NCI-H187 (cell line): Measurements from ENCODE around the gene PAFAH1B1.
"Not testable (repeated sequence)": the region's sequence is repeated elsewhere in the genome, so short reads cannot be mapped to it uniquely, and the experiment has no call there.

Experiments
- DNase-seq, 2 experiments: peaks; one replicate each; lab custom pipeline; 2025; lab: John Stamatoyannopoulos, UW

PAFAH1B1 gene

GRCh38 chr17:2689411-2690164 lies 96.1 kb downstream of the PAFAH1B1 start:
- DNase-seq: peak in 1 of 2 experiments; percentile 49

- DNase-seq: no peak
These were observed 97.0 kb downstream of the PAFAH1B1 start for GRCh38 chr17:2690165-2691068.

DNA sequence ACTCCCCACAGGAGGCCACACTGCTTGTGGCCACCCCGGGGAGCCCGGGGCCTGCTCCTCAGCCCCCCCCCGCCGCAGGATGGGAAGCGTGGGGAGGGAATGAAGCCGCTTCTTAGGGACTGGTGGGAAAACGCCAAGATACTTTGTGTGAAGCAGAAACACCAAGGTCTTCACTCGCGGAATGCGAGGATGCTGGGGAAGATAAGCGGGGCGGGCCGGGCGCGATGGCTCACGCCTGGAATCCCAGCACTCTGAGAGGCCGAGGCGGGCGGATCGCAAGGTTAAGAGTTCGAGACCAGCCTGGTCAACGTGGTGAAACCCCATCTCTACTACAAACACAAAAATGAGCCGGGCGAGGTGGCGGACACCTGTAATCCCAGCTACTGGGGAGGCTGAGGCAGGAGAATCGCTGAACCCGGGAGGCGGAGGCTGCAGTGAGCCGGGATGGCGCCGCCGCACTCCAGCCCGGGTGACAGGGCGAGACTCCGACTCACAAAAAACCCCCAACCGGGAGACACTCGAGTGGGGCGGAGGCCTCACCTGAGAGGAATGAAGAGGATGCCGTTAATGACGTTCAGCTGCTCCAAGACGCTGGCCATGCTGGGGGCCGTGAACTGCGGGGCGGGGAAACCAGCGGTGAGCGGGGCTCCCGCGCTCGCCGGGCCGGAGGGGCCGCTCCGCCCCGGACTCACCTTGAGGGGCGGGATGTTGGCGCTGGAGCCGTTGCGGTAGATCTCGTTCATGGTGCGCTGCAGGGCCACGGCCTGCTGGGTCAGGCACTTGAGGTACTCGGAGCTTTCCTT lies 97.8 kb downstream of the PAFAH1B1 start:
- DNase-seq: no peak

DNA sequence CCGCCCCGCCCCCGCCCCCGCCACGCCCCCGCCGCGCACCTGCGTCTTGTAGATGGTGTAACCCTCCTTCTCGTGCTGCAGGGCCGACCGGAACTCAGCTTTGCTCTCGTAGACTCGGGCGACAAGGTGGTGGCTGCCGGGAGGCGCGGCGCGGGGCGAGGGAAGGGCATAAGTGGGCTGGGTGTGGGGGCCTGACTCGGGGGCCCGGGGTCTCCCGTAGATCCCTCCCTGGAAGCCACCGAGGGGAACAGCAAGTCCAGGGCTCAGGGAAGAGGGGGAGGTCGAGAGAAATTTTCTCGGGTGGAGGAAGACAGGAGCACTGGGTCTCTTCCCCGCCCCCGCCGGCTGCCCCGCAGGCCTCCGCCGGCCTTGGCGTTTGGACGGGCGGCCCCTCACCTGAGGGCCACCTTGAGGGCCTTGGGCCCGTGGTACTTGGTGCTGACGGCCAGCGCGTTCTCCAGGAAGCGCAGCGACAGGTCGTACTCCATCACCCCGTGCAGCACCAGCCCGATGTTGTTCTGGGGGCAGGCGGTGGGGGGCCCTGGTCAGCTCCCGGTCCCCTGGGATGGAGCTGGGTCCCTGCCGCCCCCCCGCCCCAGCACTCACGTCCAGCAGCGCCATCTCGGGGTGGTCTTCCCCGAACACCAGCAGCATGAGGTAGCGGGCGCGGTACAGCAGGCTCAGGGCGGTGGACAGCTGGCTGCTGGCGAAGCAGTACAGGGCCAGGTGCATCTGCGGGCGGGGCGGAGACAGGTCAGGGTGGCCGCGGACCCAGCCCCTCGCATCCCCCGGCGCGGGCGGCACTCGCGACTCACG lies 98.7 kb downstream of the PAFAH1B1 start:
- no peak for DNase-seq

GRCh38 chr17:2692781-2693135 lies 99.3 kb downstream of the PAFAH1B1 start:
- peak in 1 of 2 experiments; percentile 16 for DNase-seq

- no peak for DNase-seq
These were observed 100.3 kb downstream of the PAFAH1B1 start for GRCh38 chr17:2693561-2694380.

GRCh38 chr17:2694381-2695242 lies 101.2 kb downstream of the PAFAH1B1 start:
- DNase-seq: no peak

DNA sequence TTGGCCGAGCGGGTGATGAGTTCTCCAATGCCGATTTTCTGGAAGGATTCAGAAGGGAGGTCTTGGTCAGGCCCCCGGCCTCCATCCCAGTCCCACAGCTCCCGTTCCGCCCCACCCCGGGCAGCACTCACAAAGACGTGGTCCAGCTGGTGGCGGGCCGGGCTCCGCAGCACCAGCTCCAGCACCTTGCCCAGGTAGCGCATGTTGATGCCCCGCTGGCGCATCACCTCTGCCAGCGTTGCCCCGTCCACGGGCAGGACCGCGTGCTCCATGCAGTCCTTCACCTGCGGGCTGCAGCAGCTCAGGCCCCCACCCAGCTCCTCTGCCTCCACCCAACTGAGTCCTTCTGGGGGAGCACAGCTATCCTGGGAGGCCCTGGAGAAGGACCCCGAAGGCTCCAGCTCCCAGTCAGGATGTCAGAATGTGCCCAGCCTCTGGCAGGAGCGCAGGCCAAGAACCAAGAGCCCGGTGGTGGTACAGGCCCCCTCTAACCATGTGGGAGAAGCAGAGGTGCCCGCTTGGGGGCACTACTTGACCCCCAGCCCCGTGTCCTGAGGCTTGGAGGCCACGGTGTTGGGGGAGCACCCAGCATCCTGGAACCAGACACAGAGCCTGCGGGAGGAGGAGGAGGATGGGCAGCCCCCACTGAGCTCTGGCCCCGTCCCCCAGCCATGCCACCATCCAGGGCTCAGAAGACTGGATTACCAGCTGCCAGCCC lies 101.9 kb downstream of the PAFAH1B1 start:
- DNase-seq: no peak

DNA sequence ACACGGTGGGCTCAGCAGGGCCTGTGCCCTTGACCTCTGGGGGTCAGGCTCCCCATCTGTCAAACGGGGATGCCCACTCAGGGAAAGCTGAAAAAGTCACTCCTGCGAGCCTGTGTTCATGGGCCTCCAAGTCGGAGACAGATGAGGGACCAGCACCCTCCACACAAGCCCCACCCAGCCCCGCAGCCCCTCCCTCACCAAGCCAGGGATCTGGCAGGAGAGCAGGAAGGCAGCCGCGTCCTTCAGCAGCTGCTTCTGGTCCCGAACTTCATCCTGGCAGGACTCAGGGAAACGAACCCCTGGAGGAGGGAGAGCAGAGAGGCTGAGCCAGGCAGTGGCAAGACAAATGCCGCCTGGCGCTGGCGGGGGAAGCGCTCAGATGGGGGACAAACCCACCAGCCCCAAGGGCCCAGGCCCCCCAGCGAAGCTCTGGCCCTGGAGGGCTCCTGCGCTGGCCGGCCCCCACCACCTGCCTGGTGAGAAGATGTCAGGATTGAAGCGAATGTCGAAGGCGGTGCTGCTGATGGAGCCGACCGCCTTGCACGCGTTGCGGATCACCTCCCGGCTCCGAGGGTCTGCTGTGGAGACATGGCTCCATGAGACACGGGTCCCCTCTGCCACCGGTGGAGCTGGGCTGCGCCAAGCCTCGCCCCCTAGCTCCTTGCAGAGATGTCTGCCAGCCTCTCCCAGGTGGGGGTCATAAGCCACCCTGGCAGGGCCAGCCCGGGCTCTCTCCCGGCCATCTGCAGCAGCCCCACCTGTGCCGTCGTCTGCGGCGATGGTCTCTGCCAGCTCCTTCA lies 102.7 kb downstream of the PAFAH1B1 start:
- no peak for DNase-seq

DNA sequence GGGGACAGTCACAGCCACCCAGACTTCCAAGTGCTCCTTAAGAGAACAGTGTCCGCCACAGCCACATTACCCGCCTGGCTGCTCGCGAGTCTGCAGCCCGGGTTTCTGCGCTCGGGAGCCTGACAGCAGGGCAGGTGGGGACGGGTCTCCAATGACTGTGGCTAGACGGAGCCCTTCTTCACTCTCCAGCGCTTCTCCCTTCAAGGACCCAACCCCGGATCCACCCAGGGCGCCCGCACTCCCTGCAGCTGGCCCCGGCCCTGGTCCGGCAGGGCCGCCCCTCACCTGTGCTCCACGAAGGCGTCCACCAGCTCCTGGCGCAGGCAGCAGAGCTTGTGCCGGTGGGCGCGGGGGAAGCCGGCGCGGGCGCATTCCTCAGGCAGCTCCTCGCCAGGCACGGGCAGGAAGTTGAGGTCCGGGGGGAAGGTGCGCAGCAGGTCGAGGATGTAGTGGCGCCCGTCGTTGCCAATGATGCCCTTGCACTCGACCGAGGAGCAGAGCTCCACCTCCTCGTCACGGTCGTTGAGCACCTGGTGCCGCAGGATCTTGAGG lies 104.2 kb downstream of the PAFAH1B1 start:
- DNase-seq: peak; percentile 2 to 32

GRCh38 chr17:2699216-2699805 lies 105.9 kb downstream of the PAFAH1B1 start:
- not testable (repeated sequence) for DNase-seq

DNA sequence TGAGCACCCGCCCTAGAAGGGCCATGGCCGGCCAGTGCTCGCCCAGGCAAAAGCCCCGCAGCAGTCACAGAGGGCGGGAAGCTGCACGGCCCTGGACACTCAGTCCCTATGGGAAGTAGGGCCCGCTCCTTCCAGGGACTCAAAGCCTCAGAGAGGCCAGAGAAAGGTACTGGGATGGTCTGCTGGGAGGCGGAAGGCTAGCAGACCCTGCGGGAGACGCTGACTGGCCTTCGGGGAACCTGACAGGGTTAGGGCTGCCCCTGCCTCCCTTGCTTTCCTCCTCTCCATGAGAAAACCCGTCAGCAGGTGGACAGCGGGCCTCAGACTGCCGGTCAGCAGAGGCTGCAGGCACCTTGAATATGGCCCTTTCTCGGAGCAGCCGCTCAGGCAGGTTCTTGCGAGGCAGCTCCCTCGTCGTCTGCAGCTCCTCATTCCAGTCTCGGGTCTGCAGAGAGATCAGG lies 106.6 kb downstream of the PAFAH1B1 start:
- no peak for DNase-seq

- DNase-seq: no peak
These were observed 107.2 kb downstream of the PAFAH1B1 start for GRCh38 chr17:2700491-2701141.

DNA sequence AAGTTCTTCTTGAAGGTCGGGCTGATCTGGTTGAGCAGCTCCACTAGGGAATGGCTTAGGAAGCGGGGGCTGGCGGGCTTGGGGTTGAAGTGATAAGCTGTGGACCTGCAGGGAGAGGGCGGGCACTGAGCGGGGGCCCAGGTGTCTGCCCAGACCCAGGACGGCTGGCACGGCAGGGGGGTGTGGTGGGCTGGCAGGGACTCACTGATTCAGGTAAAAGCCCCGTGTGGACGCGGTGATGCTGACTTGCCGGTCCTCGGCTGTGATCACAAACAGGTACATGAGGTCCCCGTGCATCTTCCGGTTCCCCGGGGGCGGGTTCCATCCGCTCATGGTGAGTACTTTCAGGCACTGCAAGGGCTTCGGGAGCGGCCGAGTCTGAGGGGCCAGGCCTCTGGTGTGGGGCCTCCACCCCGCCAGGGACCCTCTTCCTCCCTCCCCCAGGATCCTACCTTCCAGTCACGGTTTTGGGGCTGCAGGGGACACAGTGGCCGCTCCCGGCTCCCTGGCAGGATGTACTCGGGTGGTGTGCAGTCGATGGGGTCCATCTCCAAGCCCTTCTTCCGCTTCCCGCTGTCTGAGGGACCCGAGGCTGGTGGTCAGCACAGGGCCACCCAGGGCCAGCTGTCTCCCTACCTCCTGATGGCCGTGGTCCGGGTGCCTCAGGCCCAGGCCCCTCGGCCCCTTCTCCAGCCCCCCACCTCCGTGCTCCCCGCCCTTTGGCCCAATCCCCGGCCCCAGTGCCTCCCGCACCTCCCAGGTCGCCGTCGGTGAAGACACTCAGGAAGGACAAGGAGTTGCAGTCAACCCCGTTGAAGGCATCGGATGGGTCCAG lies 107.9 kb downstream of the PAFAH1B1 start:
- no peak for DNase-seq

- DNase-seq: no peak
These were observed 108.7 kb downstream of the PAFAH1B1 start for GRCh38 chr17:2701996-2702741.
